HG03439 (cell line): Measurements from ENCODE around the gene GPC6.

Experiments used
- ATAC-seq: cut with Tn5 transposase; IDR thresholded peaks from one replicate; pipeline ENCODE4 v1.9.1; 2021; ENCODE audit warnings: mild to moderate bottlenecking, moderate library complexity; ENCODE audit not compliant: unreplicated experiment

Gene GPC6

DNA sequence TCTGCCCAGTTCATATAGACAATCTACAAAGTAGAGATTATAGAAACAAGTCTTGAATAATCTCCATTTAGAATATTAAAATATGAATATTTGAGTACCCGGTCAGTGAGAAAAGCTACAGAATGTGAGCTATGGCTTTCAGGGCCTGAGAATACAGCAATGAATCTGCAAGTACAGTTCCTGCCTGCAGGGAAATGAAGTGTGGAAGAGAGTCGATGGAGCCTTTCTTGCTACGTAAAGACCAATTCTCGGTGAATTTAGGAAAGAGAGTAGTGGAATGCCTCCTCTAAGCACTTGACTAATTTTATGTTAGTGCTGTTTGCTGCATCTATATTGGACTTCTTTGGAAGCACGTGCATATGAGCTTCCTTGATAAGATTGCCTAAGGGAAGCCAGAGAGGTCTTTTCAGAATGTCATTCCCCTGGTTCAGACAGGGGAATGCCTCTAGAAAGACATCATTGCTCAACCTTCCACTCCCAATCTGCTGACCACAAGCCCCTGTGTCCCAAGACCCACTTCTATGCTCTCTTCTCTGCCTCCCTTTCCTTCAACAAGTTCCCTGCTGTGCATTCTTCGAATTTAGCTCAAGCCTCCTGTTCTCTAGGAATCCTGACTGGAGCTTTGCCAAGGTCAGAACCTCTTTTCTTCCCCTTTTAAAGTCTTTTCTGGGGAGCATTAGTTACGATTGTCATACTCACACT lies 41.9 kb downstream of the GPC6 start:
- ATAC-seq: no peak

DNA sequence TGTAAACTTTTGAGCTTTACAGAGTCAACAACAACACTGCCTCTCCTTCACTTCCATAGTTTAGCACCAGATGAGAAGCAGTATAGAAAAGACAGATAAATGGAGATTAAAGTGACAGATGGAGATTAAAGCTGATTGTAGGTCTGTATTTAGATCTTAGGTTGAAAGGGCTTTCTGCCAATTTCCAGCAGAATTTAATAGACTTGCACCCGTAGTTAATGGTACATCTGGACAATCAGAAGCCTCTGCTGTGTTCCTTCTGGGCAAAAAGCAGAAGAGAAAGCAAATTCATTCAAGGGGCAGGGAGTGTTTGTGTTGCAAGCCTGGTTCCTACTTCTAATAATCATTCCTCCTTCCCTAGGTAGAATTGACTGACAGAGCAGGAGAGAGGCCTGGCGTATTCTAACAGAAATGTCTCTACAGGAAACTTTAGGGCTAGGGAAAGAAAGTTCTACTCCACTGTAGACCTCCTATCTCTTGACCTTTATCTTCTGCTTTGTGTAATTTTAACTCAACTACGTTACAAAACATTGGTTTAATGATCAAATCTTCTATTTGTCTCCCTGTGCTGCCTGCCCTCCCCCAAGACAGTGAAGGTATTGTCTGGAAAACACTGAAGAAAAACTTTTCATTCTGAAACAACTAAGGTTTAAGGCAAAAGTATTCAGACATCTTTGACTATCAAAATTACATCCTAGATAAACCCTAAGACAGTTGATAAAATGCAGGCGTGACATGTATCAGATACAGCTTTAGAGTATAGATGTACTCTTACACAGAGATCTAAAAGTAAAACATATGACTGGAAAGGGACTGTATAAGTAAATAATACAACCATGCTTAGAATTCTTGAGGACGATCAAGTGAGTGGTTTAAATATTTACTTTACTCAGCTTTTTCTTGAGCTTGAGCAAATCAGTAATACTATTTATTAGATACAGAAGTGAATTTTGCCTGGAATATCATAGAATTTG lies 44.4 kb downstream of the GPC6 start:
- ATAC-seq: no peak

DNA sequence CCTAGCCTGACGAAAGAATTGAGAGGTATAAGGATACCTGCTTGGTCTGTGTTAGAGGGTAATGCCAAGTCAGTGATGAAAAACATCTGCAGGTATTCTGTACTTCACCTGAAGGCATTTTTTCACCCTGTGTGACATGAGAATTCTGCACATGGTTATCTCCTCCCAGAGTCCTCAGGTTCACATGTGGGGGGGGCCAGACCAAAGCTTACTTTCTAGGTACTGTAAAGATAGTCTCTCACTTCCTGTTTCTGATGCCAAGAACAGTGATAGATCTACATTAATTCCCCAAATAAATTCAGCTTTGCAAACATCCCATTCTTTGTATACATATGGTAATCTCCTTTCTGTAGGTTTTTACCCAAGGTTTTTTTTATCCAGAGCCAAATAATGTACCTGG lies 53.4 kb downstream of the GPC6 start:
- ATAC-seq: no peak

GRCh38 chr13:93280688-93281087 lies 54.1 kb downstream of the GPC6 start:
- ATAC-seq: no peak

DNA sequence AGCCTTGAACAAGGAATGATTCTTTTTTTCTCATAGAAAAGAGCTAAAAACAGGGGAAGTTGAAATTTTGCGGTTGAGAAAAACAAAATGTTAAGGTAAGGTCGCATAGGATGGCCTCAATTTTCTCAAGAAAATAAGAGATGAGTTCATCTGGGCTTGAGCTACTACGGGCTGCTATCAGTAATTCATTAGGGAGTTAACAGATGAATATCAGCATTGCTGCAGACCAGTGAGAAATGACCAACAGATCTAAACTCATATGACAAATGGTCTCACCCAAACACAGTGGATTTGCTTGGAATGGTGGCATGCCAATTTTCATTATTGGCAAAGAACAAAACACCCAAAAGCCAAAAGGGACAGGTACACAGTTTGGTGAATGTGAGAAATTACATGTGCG lies 56.6 kb downstream of the GPC6 start:
- ATAC-seq: no peak

DNA sequence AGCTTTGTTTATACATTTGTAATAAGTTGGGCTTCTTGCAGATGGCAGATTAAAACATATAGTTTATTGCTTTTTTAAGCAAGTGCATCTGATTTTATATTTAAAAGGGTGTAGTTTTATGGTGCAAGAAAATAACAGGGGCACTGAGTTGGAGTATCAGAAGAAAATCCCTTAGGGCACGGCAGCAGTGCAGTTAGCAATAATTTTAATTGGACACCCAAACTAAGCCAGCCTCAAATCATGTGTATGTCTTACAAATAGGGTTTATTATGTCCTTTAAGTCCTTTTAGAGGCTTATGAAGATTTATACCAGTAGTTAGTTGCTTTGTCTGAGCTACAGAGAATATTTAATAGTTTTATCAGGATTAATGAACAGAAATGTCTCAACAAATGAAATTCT lies 57.5 kb downstream of the GPC6 start:
- no peak for ATAC-seq

DNA sequence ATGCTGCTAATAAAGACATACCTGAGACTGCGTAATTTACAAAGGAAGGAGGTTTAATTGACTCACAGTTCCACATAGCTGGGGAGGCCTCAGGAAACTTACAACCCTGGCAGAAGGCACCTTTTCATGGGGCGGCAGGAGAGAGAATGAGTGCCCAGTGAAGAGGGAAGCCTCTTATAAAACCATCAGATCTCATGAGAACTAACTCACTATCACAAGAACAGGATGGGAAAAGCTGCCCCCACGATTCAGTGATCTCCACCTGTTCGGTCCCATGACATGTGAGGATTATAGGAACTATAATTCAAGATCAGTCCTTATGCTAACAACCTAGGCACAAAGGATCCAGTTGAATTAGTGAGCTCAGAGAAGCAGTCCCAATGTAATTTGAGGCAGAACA lies 59.4 kb downstream of the GPC6 start:
- no peak for ATAC-seq

- no peak for ATAC-seq
Measured at GRCh38 chr13:93289053-93289452, 62.4 kb downstream of the GPC6 start.

DNA sequence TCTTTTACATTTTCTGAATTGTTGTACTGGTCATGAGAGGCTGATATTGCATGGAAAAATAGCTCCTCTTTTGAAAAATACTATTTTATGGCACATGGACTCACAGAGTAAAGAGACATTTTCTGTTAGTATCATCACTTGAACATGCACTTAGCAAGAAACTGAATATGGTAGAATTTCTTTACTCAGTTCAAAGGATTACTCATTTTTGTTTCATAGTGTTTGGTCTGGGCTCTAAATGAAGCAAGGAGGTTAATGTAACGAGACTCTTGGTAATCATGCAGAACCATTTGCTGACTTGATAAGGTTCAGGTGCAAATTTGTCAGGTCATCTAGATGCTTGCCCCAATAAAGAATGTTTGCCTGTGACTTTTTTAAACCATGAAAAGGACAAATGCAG lies 63.2 kb downstream of the GPC6 start:
- ATAC-seq: no peak

- no peak for ATAC-seq
Measured at GRCh38 chr13:93290503-93290902, 63.9 kb downstream of the GPC6 start.

- ATAC-seq: no peak
Measured at GRCh38 chr13:93292366-93292765, 65.8 kb downstream of the GPC6 start.

- ATAC-seq: no peak
Measured at GRCh38 chr13:93293710-93294109, 67.1 kb downstream of the GPC6 start.

- ATAC-seq: no peak
Measured at GRCh38 chr13:93296584-93296983, 70.0 kb downstream of the GPC6 start.

DNA sequence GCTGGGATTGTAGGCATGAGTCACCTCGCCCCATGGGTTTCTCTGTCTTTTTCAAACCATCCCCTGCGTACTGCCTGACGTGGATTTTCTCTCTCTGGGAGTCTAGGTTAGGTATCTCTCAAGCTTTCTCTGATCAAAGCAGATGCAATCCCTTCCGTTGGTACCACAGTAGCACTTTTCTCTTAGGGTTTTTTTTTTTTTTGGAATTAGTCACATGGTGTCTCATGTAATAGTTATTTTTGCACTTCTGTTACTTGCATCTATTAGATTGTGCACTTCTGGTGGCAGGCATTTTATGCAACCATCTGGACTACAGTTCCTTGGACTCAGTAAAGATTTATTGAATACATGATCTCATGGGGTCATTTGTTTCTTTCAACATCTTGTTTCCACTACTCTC lies 72.1 kb downstream of the GPC6 start:
- ATAC-seq: no peak

DNA sequence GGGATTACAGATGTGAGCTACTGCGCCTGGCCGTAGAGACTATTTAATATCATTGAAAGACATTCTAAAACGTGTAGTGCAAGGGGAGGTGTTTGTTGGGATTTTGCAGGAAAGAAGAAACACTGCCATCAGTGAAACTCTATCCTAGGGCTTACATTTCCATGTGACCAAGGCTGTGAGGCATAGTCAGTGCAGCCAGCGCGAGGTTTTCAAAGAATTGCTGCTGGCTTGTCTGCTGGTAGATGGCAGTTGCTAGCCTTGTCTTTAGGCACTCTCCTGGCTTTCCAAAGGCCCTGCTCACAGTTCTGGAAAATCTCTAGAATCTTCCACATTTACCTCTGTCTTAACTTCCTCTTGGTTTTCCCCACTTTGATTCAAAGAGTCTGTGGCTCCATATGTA lies 77.5 kb downstream of the GPC6 start:
- ATAC-seq: no peak

DNA sequence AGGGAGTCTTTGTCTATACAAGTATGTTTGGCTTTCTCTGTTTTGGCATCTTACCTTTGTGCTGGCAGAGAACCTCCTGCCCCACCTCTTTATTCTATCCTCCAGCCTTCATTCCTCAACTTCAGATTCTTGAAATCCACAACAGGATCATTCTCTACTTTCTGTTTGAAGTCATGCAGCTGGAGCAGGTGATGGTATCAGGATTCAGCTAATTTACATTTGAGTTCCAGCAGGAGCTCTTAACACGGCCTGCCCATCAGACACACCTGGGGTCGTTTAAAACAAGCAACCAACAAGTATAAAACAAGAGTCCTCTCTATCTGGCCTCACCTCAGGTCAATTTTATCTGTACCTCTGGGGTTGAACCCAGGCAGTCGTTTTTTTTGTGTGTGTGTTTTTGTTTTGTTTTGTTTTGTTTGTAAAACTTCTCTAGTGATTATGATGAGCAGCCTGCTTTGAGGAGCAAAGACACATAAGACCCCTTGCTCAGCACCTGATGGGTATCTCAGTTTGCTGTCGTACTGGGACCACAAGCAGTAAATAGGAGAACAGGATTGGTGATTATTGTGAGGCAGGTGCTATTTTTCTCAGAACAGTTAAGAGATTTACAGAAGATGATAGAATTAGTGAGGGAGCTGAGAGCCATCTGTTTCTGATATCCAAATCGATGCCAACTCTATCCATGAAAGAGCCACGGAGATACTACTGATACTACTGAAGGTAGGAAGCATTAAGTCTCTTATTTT lies 78.4 kb downstream of the GPC6 start:
- no peak for ATAC-seq

DNA sequence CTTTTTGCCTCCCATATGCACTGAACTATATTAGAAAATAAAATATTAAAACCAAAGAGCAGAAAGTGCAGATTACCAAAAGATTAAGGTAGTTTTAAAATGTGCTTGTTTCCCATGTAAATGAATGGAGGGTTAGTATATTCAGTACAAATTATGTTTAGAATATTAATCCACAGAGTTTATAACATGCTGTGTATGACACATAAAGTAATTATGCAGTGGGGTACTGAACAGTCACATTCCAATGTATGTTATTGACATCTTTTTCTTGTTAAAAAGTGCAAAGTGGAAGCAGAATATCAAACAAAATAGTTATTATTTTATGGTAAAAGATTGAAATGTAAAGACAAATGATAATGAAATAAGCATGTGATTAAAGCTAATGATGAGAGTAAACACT lies 79.3 kb downstream of the GPC6 start:
- no peak for ATAC-seq

- no peak for ATAC-seq
Measured at GRCh38 chr13:93307136-93307535, 80.5 kb downstream of the GPC6 start.

DNA sequence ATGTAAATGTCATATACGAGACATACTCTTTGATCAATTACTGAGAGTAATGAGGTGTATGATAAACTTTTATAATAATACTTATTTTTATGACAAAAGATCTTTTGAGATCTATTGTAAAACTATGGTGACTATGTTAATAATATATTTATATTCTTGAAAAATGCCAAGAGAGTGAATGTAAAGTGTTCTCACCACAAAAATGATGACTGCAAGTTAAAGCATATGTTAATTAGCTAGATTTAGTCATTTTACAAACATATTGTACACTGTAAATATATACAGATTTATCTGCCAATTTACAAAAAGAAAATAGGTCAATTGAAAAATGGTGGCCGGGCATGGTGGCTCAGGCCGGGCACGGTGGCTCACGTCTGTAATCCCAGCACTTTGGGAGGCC lies 81.0 kb downstream of the GPC6 start:
- no peak for ATAC-seq

- no peak for ATAC-seq
Measured at GRCh38 chr13:93309886-93310523, 83.4 kb downstream of the GPC6 start.

DNA sequence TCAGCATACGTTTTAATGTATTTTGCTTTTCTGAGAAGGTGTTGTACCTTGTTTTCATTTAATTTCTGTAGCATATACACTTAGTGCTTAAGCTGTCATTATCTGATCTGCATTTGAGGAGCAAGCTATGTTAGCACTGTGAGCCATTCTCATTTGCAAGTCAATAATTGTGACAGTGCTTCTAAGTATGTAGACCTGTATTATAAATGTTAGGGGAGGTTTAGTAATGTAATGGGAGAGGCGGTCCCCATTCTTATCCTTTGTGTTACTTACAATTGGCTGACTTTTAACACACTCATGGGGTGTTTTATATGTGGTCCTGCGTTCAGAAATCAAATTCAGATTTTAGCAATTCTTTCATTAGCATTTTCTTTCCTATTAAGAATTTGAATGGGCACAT lies 90.2 kb downstream of the GPC6 start:
- no peak for ATAC-seq
